ENCODE measurements around the gene TANK.
"Not testable (repeated sequence)": the region's sequence is repeated elsewhere in the genome, so short reads cannot be mapped to it uniquely, and the experiment has no call there.

The TANK gene

DNA sequence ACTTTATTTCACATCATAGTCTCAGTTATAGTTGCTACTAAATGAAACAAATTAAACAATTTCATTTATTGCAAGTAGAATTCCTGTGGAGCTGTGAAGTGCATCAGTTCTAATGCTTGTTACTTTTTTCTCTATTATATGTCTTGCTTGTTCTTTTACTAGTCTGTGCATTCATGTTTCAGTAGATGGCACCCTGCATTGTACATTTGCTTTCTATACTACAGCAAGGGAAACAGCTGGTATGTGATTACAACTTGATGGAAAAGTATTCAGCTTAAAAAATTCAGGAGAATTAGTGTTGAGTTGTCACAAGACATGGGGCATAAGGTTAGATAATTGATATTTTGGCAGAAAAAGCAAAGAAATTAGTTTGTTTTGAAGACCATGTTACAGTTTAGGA is 72.3 kb downstream of the TANK start:
- no peak for DNase-seq (ENCODE audit: low read depth)

GRCh38 chr2:161233858-161234431 is 73.7 kb downstream of the TANK start:
- no peak for DNase-seq (ENCODE audit: low read depth)

GRCh38 chr2:161234627-161235026 is 74.4 kb downstream of the TANK start:
- no peak for DNase-seq (ENCODE audit: low read depth)

DNA sequence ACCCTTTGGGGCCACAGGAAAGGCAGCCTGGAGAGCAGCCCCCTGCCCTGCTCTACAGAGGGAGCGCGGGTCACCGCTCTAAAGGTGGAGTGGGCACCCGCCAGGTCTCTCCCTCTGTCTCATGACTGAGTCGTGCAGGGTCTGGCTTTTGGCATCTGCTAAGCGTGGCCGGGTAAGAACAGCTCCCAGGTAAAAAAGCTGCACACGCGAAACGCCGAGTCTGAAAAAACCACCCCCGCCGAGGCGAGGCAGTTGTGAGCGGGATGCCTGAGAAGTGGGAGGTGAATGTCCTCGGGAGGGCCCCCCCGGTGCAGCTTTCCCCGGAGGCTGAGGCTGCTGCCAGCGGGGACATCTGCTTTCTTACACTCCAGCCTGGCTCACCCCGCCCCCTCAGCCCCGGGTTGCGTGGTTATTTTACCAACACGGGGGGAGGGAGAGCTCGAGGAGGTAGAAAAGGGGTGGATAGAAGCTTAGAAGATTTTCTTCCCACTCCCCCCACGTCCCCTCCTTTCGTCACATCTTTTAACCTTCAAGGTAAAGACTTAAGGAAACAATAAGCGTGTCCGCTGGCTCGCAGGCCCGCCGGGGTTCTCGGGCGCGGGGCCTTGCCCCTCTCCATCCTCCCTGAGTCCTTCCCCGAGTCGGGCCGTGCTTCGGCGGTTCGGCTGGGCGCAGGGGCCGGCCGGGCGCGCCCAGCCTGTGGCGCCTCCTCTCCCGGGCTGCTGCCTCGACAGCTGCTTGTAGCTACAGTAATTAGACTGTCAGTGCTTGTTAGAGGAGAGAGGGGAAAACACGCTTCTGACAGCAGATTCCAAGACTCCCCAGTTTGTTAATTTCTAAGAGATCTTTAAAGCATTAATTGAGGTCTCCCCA is 77.4 kb downstream of the TANK start:
- DNase-seq (ENCODE audit: low read depth), result no peak

GRCh38 chr2:161238265-161238559 is 78.0 kb downstream of the TANK start:
- no peak for DNase-seq (ENCODE audit: low read depth)

GRCh38 chr2:161238560-161239325 is 78.5 kb downstream of the TANK start:
- DNase-seq (ENCODE audit: low read depth), result no peak

DNA sequence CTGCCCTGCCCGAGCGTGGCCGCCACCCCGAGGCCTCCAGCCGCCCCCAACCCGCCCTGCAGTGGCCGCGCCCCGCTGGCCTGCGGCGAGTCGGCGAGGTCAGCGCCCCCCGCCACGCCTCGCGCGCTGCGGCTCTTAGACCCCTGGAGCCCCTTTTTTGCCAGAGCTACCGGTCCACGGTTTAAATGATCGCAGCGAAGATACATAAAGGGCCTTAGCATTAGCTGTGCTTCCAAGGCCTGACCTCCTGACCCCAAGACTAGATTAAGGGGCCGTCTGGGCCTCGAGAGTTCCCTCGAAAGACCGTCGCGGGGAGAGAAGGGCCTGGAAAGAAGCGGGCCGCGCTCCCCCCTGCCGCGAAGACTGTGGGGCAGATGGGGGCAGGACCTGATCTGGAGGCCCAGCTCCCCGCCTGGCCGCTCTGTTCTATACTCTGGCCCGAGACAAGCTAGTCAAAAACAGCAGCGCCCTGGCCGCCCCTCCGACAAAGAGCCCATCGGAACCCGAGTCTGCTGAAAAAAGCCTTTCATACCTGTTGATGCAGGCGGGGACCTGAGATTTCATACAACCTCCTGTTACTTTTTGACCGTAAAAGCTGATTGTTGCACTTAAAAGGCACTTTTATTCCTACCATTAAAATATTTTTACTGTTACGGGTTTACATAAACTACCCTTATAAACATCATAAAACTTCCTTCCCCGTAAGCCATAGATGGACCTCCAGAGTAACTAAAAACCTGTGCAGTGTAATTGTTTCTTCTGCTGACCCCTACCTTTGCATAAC is 79.3 kb downstream of the TANK start:
- no peak for DNase-seq (ENCODE audit: low read depth)

GRCh38 chr2:161241894-161242293 is 81.7 kb downstream of the TANK start:
- DNase-seq (ENCODE audit: low read depth), result no peak

- DNase-seq (ENCODE audit: low read depth), result no peak
These were observed 83.1 kb downstream of the TANK start for GRCh38 chr2:161243312-161243711.

GRCh38 chr2:161243905-161244304 is 83.7 kb downstream of the TANK start:
- no peak for DNase-seq (ENCODE audit: low read depth)

DNA sequence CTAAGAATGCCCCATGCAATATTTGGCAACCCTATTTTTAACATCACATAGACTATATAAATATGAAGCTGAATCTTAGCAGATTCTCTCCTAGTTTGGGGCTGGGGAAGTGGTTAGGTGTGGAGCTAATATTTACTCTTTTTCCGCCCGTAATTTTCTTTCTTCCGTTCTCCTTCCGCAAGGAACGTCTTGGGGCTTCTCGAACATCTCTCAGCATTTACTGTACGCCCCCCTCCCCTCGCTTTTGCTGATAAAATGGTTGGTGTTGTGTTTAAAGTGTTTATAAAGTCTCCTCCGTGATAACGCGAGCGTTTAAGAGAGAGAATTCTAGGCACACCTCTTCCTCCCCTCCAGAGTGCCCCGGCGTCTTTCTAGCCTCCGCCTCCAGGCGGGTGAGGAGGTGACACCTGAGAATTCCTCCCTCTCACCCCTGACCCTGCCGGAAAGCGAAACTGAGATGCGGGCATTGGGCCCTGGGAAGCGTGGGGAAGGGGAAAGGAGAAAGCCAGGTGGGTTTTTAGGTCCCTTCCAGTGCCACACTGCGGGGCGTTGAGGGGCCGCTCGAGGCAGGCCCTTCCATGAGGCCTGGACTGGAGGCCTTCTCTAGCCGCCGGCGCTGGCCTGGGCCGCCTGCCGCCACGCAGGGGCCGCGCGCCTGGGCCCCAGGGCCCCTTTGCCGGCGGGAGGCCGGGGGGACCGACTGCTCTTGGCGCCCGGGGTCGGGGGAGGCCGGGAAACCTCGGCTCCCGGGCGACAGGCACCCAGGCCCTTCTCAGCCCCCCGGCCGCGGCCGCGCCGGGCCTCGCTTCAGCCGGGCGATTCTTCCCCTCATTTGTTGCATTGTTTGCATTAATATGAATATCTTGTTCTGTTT is 84.4 kb downstream of the TANK start:
- DNase-seq (ENCODE audit: low read depth), result not testable (repeated sequence)

DNA sequence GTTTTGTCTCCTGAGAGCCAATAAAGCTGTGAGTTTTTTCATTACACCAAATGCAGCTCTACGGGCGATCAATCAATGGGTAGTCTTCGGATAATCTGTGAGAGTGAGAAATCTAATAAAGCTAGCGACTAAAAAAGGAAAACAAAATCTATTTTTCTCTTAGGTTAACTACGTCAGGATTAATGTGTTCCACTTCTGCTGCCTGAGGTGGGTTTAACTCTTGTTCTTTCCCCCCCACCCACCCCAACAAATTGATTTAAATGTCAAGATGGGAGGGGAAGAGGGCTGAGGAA is 85.0 kb downstream of the TANK start:
- no peak for DNase-seq (ENCODE audit: low read depth)

GRCh38 chr2:161245671-161246070 is 85.4 kb downstream of the TANK start:
- DNase-seq (ENCODE audit: low read depth), result no peak

DNA sequence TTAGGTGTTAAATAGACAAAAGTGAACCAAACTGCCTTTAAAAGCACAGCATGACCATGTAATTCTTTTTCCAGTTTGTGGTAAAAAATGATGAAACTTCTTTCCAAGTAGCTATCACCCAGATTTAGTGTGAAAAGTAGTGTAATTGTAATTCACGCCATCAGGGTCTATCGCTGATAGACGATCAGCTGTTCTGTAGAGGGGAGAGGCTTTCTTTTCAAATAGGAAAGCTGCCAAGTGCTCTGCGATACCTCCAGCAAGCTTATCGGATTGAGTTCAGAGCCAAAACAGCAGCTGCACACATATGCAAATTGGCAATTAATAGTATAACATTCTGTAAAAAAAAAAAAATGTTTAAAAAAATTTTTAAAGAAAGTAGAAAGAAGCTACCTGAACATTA is 86.1 kb downstream of the TANK start:
- no peak for DNase-seq (ENCODE audit: low read depth)

DNA sequence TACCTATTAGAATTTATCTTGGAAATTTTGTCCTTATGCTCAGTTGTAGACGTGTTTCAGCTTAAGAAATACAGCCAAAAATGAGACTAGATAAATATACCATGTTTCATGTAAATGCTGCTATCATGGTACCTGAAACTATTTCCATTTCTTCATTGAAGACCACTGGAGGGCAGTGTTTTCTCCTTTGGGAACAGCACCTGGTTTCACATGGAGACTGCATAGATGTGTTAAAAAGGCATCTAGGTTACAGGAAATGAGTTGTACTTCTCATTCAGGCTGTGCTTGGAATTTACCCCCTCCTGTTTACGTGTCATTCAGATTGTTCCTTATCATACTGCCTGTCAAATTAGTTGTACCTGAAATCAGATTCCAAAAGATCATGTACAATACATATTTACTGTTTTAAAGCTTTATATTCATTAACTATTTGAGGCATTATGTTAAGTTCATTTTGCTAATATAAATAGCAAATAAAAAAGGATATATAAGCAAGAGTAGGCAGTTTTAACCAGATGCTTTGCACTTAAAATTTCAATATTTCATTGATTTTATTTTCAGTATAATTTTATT is 90.7 kb downstream of the TANK start:
- DNase-seq (ENCODE audit: low read depth), result no peak

DNA sequence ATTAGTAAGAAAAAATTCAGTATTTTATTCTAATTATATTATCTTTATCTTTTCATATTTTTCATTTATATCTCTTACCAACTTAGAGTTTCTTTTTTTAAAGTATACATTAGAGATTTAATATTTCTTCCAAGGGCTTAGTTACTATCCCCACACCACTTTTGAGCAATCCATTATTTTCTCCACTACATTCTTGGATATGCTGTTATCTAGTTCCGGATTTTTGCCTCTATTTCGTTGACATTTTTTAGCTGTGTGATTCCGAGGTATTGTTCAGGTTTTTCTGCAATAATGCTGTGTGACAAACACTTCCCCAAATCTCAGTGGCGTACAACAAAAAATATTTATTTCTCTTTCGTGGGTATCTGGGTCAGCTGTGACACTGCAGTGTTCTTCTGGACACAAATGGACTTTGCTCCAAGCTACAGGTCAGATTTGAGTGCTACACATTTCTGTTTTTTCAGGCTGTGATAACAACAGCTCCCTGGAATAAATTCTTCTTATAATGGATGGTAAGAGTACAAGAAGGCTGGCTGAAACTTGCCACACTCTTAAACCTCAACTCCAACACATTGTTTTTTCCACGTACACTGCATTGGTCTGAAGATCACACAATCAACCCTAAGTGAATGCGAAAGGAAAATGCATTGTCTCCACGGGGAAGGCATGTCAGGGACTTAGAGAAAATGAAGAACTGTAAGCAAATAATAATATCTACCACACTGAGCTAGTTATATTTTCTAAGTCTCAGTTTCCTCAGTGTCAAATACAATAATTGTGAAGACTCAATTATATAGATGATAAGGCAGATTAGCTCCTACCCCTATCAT is 97.1 kb downstream of the TANK start:
- no peak for DNase-seq (ENCODE audit: low read depth)

- DNase-seq (ENCODE audit: low read depth), result no peak
These were observed 105.6 kb downstream of the TANK start for GRCh38 chr2:161265874-161266273.

DNA sequence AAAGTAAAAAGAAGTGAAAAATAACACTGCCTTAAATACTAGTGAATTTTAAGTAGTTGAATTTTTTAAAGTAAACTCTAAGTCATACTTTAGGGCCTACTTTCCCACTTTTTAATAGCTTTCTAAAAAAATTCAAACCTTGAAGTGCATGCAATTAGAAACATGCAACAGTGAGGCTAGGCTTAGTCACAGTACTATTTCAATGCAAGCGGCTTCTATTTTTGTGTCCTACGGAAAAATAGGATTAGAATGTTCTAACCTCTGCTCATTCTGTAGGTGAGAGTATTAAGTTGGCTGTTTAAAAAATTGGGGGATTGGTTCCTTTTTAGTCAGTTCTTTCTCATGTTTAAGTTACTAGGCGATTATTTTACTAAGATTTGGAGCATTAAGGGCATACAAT is 108.9 kb downstream of the TANK start:
- DNase-seq (ENCODE audit: low read depth), result no peak

- no peak for DNase-seq (ENCODE audit: low read depth)
These were observed 113.0 kb downstream of the TANK start for GRCh38 chr2:161273038-161273760.
